COLO668 (cell line): ENCODE measurements around the gene ACTN3.
"Not testable (repeated sequence)": the region's sequence is repeated elsewhere in the genome, so short reads cannot be mapped to it uniquely, and the experiment has no call there.

Experiments used
- DNase-seq: peaks from one replicate; lab custom pipeline; 2025; ENCODE audit not compliant: unreplicated experiment; lab: John Stamatoyannopoulos, UW

Gene ACTN3

GRCh38 chr11:66546368-66546965 is at the start of gene ACTN3:
Gene ACTN3 (plus strand): TSS chr11:66546903. CDS start chr11:66546938, 35 bp downstream.
- DNase-seq = no peak

GRCh38 chr11:66497206-66497605 is 49.5 kb upstream of the ACTN3 start:
- DNase-seq = no peak

DNA sequence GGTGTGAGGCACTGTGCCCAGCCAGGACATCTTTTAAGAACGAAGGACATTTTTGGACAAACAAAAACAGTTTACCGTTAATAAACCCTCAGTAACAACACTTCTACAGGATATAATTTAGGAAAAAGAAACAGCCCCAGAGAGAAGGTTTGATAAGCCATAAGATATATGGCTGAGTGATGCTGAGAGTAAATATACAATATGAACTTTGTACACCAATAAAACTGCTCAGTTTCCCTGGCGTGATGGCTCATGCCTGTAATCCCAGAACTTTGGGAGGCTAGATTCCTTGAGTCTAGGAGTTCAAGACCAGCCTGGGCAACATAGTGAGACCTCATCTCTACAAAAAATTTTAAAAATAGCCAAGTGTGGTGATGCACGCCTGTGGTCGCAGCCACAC is 48.2 kb upstream of the ACTN3 start:
- DNase-seq = no peak

GRCh38 chr11:66505276-66505816 is 41.4 kb upstream of the ACTN3 start:
- no peak for DNase-seq

- DNase-seq = no peak
Observed at GRCh38 chr11:66509131-66509561, 37.6 kb upstream of the ACTN3 start.

GRCh38 chr11:66510271-66510989 is 36.3 kb upstream of the ACTN3 start, which contains the start of gene BBS1:
Gene BBS1 (plus strand): TSS chr11:66510635. CDS start chr11:66510660, 25 bp downstream.
- peak; percentile 81 for DNase-seq

- DNase-seq = no peak
Observed at GRCh38 chr11:66510990-66511339, 35.7 kb upstream of the ACTN3 start.

- no peak for DNase-seq
Observed at GRCh38 chr11:66523611-66524010, 23.1 kb upstream of the ACTN3 start.

DNA sequence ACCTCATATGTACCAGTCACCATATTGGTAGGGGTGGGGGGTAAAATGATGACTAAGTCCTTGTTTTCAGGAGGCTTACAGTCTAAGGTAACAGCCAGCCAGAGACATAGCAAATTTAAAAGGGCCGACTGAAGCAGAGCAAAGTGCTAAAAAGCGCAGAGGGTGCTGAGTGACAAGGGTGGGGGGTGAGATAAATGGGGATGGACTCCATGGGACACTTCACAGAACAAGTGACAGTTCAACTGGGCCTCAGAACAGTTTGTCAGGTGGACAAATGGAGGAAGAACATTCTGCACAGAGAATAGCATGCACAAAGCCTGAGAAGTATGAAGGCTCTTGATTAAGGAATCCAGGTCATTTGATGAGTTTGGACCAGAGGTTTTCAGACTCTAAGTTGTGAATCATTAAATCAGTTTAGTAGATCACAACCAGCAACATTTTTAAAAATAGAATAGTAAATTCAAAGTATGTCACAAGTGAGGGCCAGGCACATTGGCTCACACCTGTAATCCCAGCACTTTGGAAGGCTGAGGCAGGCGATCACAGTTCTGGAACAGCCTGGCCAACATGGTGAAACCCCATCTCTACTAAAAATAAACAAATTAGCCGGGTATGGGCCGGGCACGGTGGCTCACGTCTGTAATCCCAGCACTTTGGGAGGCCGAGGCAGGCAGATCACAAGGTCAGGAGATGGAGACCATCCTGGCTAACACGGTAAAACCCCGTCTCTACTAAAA is 22.2 kb upstream of the ACTN3 start:
- no peak for DNase-seq

DNA sequence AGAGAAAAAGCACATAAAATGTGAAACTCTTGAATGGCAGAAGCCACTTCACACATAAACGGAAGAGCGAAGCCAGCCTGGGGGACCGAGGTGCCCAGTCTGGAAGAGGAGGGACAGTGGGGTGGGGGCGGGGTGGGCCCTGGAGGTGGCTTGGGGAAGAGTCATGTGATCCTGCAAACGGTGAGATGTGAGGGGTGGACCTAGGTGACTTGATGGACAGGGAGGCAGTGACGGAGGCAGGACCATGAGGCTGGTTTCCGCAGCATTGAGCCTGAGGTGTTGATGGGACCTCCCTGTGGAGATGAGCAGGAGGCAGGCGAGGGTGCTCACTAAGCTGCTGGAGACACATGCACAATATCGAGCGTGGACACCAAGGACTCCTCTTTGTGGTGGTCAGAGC is 17.6 kb upstream of the ACTN3 start:
- DNase-seq = no peak

DNA sequence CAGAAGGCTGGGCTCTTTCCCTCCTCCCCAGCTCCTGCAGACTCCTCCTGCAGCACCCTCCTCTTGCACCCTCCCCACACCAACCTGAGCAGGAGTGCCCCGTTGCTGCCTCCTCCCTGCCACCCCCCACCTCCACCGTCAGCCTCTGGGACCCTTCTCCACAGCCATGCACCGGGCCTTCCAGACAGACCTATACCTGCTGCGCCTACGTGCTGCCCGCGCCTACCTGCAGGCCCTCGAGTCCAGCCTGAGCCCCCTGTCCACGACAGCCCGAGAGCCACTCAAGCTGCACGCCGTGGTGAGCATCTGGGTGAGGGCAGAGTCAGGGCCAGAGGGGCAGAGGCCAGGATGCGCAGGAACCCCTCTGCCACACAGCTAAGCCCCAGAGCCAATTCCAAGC is 17.0 kb upstream of the ACTN3 start:
- DNase-seq = no peak

DNA sequence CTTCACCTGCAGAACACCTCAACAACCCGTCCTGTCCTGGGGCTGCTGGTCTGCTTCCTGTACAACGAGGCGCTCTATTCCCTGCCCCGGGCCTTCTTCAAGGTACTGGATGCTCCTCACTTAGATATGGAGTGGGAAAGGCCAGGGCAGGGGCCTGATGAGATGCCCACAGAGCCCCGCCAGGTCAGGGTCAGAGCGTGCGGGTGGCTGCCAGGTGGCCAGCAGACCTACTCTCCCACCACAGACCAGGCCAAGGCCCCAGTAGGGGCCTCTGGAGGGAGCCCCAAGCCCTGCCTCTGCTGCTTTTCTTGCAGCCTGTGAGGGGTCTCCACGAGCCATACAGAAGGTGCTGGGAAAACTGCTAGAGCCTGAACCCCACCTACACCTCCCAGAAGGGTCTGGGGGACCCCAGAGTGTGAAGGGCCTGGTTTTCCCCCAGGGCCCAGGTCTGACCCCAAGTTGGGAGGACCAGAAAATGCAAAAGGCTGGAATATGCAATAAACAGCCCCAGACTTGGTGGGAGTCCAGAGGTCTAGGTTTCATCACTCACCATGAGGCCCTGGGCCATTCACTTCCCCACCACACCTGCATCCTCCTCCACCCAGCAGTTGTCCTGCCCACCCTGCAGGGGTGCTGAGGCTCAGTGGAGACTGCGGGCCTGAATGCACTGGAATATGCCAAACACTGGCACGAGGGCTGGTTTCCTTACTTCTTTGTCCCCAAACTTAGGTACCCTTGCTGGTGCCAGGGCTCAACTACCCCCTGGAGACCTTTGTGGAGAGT is 15.6 kb upstream of the ACTN3 start:
- DNase-seq = no peak

- DNase-seq = no peak
Observed at GRCh38 chr11:66531841-66532240, 14.9 kb upstream of the ACTN3 start.

- DNase-seq = no peak
Observed at GRCh38 chr11:66532784-66533183, 13.9 kb upstream of the ACTN3 start.

GRCh38 chr11:66539170-66539869 is 7.4 kb upstream of the ACTN3 start:
- DNase-seq = no peak

- DNase-seq = no peak
Observed at GRCh38 chr11:66539870-66540213, 6.9 kb upstream of the ACTN3 start.

GRCh38 chr11:66540598-66540997 is 6.1 kb upstream of the ACTN3 start:
- DNase-seq = not testable (repeated sequence)

- DNase-seq = no peak
Observed at GRCh38 chr11:66541892-66542291, 4.8 kb upstream of the ACTN3 start.

DNA sequence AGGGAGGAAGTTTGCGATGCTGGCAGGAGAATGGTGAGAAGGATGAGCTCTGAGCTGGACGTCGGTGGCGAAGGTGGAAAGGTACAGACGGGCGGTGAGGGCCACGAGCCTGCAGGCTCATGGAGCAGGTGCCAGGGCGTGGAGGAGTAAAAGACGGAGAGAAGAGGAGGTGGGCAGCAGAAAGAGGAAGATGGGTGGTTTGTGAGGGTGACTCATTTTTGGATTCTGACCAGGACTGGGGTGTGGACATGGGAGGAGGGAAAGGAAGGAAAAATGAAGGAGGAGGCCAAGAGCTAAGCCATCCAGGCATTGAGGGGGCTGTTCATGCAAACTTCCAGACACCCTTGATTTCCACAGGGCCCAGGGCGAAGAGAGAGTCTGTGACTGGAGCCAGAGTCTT is 4.3 kb upstream of the ACTN3 start:
- no peak for DNase-seq

DNA sequence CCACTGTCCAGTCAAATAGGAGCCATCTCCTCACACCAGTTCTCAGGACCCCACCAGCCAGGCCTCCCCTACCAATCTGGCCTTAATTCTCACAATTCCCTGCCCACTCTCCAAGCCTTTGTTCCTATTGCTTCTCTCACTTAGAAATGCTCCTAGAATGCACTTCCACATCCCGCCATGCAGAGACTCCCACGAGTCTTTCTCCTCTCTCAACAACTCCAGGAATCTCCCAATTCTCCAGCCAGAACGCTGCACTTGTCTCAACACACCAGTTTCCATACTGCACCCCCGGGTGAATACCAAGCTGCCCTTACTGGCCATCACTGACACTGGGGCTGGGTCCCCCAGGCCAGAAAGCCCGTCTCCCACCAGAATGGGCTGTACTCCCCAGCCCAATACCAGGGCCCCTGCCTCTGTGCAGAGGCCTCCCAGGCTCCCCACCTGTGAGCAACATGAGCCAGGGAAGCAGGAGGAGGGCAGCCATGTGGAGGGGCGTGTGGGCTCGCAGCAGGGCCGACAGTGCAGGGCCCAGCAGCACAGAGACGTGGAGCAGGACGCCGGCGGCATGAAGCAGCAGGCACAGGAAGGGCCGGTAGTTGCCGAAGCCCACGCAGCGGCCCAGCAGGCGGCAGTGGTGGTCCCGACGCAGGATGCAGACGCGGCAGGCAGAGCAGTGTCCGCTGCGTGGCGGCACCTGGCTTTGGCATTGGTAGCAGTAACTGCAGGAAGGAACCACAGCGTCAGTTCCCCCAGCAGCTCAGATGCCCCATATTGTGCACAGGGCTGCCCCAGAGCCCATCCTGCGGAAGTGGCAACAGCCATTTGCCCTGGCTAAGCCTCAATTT is 3.2 kb upstream of the ACTN3 start:
- DNase-seq = no peak
